ENCODE data around the gene POLE.

DNA sequence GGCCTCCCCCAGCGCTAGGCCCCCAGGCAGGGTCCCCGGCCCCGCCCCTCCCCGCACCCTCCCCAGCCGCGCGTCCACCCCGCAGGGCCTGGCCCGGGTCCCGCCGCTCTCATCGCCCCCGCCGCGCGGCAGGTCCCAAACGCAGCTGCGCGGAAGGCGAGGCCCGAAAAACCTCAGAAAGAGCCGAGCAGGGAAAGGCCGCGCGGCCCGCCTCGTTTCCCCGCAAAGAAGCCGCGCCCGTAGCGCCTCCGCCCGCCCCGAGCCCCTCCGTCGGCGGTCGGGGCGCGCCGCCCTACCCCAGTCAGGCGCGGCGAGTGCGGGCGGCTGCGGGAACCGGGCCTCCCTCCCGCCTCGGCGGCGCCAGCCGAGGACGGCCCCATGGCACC is 324 bp downstream of the POLE start:
- TF ChIP-seq POLR2A (IDR thresholded peaks at IDR 0.05; ENCODE audit: low read depth, low read length): no peak
- TF ChIP-seq POLR2AphosphoS5 (IDR thresholded peaks at IDR 0.05; ENCODE audit: low read depth, low read length): no peak
